ENCODE results near the gene PRPF19. TPM values are rescaled to one million over a fixed set of nuclear protein-coding genes. Genes with fewer than 3 reads are reported as not detected.

PRPF19 gene
- total RNA-seq, 1 donor: 53.1 TPM

DNA sequence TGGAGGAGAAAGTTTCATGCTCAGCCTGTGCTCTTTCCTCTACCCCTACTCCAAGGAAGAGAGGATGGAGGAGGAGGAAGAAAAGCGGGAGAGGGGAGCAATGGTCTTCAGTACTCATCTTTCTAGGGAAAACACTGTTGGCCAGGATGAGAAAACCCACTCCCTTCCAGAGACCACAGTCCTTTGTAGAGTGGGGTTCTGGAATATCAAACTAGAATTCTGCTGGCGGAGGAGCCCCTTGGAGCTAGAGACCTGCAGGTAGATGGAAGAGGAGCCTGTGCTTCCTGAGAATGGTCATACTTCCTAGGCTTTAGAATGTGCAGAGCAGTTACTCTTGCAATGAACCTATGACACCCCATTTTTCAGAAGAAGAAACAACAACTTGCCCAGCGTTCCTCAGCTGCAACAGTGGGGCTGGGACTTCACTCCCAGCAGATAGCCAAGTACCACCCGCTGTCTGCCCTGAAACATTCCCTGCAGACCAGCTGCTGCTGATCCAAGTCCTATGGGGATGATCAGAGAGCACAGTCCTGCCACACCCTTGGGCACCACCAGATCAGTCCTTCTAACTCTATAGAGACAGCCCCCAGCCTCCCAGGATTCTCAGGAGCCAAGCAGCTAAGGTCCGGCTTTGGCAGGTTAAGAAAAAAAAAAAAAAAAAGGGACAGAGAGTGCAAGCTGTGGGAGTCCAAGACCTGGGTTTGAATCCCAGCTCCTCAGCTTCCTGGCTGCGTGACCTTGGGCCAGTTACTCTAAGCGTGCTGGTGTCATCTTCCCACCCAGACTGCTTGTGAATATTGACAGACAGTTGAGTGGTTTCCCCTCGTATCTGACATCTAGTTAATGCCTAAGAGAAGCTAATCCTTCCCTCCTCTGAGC, 51.3 kb downstream of the PRPF19 start:
- no peak overlapping the region for H3K4me3 ChIP-seq (ENCODE audit: low read depth, low read length)
- peak; percentile 12 for DNase-seq (ENCODE audit: low read depth)
- TF ChIP-seq, protein P1, sequence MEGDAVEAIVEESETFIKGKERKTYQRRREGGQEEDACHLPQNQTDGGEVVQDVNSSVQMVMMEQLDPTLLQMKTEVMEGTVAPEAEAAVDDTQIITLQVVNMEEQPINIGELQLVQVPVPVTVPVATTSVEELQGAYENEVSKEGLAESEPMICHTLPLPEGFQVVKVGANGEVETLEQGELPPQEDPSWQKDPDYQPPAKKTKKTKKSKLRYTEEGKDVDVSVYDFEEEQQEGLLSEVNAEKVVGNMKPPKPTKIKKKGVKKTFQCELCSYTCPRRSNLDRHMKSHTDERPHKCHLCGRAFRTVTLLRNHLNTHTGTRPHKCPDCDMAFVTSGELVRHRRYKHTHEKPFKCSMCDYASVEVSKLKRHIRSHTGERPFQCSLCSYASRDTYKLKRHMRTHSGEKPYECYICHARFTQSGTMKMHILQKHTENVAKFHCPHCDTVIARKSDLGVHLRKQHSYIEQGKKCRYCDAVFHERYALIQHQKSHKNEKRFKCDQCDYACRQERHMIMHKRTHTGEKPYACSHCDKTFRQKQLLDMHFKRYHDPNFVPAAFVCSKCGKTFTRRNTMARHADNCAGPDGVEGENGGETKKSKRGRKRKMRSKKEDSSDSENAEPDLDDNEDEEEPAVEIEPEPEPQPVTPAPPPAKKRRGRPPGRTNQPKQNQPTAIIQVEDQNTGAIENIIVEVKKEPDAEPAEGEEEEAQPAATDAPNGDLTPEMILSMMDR (IDR thresholded peaks at IDR 0.05; ENCODE audit: insufficient read depth, low read length): no peak

DNA sequence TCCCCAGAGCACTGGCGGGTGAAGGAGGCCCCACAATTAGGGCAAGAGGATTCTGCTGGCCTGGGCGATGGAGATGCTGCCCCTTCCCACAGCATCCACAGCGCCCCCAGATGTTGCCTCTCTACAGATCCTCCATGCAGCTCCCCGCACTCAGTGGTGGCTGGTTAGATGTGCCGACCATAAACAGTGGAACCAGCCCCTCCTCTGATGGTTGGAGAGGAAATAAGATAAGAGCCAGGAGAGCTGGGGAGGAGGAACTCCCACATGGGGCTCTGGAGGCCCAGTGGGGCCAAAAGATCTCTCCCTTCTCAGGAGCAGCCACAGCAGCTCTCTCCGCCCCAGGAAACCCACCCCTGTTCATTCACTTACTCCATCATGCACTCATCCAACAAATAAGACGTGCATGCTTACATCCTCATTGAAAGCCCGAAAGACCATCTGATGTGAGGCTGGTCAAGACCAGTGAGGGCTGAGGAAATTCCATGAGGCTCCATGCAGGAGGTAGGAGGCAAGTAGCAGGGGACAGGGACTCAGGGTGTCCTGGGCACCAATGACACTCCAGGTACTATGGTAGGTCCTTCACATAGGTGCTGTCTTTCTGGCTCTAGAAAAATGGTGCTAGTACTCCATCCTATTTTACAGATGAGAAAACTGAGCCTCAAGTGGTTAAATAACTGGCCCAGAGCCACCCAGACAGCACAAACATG, 52.1 kb downstream of the PRPF19 start:
- DNase-seq (ENCODE audit: low read depth): no peak
- H3K4me3 ChIP-seq (ENCODE audit: low read depth, low read length): no peak overlapping the region
- TF ChIP-seq, protein P1 (IDR thresholded peaks at IDR 0.05; ENCODE audit: insufficient read depth, low read length): no peak

DNA sequence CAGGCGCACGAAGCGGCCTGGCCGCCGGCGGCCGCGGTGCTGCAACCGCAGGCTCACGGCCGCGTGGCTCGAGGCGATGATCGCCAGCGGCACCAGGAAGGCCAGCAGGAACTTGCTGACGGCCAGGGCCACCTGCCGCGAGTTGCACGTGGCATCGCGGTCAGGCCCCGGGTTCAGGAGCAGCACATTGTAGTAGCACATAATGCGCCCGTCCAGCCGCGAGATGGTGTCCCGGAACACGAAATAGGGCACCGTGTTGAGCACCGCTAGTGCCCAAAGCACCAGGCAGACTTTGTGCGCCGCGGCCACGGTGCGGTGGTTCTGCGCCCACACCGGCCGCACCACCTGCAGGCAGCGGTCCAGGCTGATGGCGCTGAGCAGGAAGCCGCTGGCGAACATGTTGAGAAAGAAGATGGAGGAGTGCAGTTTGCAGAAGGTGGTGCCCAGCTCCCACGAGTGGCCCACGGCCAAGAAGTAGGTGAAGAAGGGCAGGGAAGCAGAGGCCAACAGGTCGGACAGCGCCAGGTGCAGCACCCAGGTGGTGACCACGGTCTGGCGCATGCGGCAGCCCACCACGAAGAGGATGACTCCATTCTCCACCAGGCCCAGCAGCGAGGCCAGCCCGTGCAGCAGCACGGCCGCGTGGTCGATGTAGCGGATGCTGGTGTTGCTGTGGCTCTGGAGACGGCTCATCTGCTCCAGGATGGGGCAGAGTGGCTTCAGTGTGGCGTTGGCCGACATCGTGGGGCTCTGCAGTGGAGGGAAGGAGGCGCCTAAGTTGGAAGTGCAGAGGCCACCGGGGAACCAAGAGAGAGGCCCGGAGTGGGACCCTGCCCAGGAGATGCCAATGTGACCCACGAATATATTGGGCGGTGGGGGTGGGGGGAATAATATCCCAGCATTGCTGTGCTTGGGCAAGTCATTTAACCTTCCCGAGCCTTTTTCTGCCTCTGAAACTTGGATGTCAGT, 53.1 kb downstream of the PRPF19 start:
- TF ChIP-seq, protein P1 (IDR thresholded peaks at IDR 0.05; ENCODE audit: insufficient read depth, low read length): no peak
- DNase-seq (ENCODE audit: low read depth): no peak
- no peak overlapping the region for H3K4me3 ChIP-seq (ENCODE audit: low read depth, low read length)

DNA sequence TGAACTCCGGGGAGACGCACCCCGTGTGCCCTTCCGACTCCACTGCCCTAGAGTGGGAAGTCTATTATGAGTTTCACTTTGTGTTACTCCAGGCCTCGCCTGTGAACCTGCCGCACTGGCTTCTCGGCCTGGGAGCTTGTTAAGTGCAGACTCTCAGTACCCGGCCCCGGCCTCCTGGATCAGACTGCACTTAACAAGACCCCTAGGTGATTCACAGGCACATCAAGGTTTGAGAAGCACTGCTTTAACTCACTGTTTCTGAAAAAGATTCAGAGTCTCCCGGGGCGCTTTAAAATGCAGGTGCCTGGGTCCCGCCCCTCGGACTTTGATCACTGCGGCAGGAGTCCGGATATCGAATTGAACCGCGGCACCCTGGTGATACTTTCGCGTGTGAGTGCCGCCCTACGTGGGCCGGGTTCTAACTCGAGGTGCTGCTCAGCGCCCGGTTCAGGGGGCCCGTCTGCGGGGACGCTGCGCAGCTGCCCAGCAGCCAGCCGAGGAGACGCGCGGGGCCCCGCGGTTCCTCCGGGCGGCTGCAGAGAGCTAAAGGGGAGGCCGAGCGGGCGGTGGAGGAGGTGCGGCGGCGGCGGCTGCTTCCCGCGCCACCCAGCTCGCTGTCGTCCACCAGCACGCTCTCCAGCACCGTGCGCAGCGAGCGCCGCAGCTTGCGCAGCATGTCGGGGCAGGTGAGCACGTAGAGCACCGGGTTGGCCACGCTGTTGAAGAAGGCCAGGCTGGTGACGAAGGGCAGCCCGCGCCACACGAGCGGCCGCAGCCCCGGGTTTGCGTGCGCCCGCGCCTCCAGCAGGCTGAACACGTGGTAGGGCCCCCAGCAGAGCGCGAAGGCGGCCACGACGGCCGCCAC, 54.0 kb downstream of the PRPF19 start:
- H3K4me3 ChIP-seq (ENCODE audit: low read depth, low read length): no peak overlapping the region
- no peak for DNase-seq (ENCODE audit: low read depth)
- TF ChIP-seq, protein P1 (IDR thresholded peaks at IDR 0.05; ENCODE audit: insufficient read depth, low read length): no peak

DNA sequence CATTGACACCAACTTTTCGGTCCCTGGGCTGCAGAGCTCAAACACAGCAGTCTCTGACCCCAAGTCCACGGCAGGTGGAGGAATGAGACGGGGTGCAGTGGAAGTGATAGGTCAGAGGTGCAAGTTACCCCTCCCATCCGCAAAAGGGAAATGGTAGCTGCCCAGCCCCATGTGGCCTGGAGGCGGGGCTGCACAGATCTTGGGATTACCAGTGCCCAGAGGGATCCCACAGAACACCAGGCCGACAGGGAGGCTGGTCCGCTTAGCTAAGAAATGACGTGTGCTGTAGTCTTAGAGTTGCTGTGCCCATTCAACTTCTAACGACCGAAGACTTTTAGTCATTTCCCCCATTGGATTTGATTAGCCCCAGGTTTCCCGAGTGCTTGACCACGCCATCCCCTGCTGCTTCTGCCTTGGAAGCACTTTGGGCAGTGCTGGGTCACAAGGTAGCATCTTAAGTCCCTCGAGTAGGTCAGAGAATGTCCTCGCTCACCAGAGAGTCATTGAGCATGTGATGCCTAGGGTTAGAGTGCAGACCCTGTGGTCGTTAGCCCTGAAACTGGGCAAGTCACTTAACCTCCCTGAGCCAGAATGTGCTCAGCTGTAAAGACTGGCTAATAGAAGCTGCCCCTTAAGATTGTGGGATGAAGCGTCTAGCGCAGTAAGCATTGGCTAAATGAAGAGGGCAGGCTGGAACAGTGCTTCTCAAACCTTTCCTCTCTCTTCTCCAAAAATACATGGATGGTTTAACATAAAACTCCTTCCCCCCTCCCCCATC, 54.9 kb downstream of the PRPF19 start:
- no peak for DNase-seq (ENCODE audit: low read depth)
- TF ChIP-seq, protein P1 (IDR thresholded peaks at IDR 0.05; ENCODE audit: insufficient read depth, low read length): no peak
- H3K4me3 ChIP-seq (ENCODE audit: low read depth, low read length): no peak overlapping the region
